ENCODE measurements around the gene C1QL2. TPM values are rescaled to one million over a fixed set of nuclear protein-coding genes. Genes with fewer than 3 reads are reported as not detected.

Gene C1QL2
- total RNA-seq, 2 donors from 2014 or later = not detected

- no peak overlapping the region for H3K4me3 ChIP-seq
- H3K27ac ChIP-seq = no peak overlapping the region
- TF ChIP-seq, protein P1, sequence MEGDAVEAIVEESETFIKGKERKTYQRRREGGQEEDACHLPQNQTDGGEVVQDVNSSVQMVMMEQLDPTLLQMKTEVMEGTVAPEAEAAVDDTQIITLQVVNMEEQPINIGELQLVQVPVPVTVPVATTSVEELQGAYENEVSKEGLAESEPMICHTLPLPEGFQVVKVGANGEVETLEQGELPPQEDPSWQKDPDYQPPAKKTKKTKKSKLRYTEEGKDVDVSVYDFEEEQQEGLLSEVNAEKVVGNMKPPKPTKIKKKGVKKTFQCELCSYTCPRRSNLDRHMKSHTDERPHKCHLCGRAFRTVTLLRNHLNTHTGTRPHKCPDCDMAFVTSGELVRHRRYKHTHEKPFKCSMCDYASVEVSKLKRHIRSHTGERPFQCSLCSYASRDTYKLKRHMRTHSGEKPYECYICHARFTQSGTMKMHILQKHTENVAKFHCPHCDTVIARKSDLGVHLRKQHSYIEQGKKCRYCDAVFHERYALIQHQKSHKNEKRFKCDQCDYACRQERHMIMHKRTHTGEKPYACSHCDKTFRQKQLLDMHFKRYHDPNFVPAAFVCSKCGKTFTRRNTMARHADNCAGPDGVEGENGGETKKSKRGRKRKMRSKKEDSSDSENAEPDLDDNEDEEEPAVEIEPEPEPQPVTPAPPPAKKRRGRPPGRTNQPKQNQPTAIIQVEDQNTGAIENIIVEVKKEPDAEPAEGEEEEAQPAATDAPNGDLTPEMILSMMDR (IDR thresholded peaks at IDR 0.05) = no peak
- H3K9me3 ChIP-seq = no peaks in the 10 kb centered on the region
- peak; percentile 40 for DNase-seq (ENCODE audit: low spot score)
- H3K4me1 ChIP-seq = no peaks in the 10 kb centered on the region
- no peaks in the 10 kb centered on the region for H3K36me3 ChIP-seq
- no peaks in the 10 kb centered on the region for H3K27me3 ChIP-seq
Observed at GRCh38 chr2:119114266-119114665, 44.3 kb downstream of the C1QL2 start.

- no peaks in the 10 kb centered on the region for H3K4me1 ChIP-seq
- peak; percentile 38 for DNase-seq (ENCODE audit: low spot score)
- no peak overlapping the region for H3K4me3 ChIP-seq
- no peak overlapping the region for H3K27ac ChIP-seq
- H3K27me3 ChIP-seq = no peaks in the 10 kb centered on the region
- TF ChIP-seq, protein P1 (IDR thresholded peaks at IDR 0.05) = no peak
- no peaks in the 10 kb centered on the region for H3K36me3 ChIP-seq
- H3K9me3 ChIP-seq = no peaks in the 10 kb centered on the region
Observed at GRCh38 chr2:119113489-119113770, 45.1 kb downstream of the C1QL2 start.

DNA sequence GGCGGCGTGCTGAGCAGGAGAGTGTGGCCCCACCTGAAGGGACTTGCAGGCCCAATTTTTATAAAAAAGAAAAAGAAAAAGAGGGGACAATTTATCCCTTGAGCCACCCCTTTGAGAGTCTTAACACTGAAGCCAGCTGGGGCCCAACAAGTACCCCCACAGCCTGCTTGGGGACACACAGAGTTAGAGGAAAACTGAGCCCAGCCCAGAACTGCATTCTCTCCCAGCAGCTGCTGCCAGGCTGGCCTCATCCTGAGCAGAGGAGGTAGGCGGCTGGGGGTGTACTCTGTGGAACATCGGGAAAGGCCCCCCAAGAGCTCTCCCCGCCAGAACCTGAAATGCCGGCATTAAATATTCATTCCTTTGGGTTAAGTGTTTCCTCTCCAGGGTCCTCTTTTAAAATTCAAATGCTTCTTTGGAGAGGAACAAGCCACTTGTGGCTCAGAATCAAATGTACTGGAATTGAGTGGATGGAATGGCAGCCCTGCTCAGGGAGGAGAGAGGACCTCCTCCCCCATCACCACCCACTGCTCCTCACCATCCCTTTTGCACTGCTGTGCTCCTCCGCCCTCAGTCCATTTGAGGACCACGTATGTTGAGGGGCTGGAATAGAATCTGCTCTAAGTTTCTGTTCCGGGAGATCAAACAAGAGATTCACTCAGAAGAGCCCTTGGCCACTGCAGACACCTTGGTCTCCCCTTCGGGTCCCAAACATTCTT, 45.6 kb downstream of the C1QL2 start:
- TF ChIP-seq, protein P1 (IDR thresholded peaks at IDR 0.05) = no peak
- DNase-seq (ENCODE audit: low spot score) = peak; percentile 23
- Histone ChIP-seq H3K27me3 (no peaks in the 10 kb centered on the region), H3K36me3 (no peaks in the 10 kb centered on the region), H3K4me1 (no peaks in the 10 kb centered on the region), H3K9me3 (no peaks in the 10 kb centered on the region), H3K27ac (no peak overlapping the region), H3K4me3 (no peak overlapping the region)

- peak; percentile 18 for DNase-seq (ENCODE audit: low spot score)
- Histone ChIP-seq H3K36me3 (no peaks in the 10 kb centered on the region), H3K4me1 (no peaks in the 10 kb centered on the region), H3K27me3 (no peaks in the 10 kb centered on the region), H3K27ac (no peak overlapping the region), H3K4me3 (no peak overlapping the region), H3K9me3 (no peaks in the 10 kb centered on the region)
- TF ChIP-seq, protein P1 (IDR thresholded peaks at IDR 0.05) = no peak
Observed at GRCh38 chr2:119112230-119112629, 46.3 kb downstream of the C1QL2 start.

DNA sequence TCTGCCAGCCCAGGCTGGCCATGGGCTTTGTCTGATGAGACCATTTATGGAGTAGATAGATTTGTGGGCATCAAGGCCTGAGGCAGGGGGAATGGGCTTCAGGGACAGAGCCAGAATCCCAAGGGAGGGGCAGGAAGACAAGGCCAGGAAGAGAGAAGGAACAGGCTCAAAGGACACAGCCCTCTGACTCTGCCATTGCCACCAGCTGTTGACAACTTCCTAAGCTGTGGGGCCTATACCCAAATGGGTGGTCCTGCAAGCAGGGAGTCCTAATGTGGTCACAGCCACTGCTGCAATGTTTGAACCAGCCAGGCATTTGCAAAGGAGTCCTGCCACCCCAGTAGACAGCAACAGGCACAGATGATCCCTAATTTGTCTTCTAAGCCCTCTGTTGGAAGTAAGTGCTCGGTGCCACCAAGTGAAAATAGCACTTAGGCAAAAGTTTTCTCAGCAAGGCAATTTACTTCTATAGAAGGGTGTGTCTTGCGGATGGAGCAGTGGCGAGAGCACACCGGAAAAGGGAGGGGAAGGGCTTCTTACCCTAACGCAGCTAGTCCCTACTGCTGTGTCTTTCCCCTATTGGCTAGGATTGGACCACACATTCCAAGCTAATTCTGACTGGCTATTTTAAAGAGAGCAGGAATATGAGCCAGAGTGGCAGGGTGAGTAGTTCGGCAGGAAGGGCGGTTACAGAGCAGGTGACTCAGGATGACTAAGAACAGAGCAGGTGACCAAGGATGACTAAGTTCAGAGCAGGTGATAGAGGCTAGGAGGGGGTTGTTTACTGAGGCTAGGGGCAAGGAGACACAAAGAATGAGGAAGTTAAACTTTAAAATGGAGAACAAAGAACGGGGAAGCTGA, 47.2 kb downstream of the C1QL2 start:
- no peaks in the 10 kb centered on the region for H3K9me3 ChIP-seq
- TF ChIP-seq, protein P1 (IDR thresholded peaks at IDR 0.05) = no peak
- H3K4me3 ChIP-seq = no peak overlapping the region
- H3K27me3 ChIP-seq = no peaks in the 10 kb centered on the region
- peak; percentile 30 for DNase-seq (ENCODE audit: low spot score)
- no peak overlapping the region for H3K27ac ChIP-seq
- H3K4me1 ChIP-seq = no peaks in the 10 kb centered on the region
- H3K36me3 ChIP-seq = no peaks in the 10 kb centered on the region
